HG02571 (cell line): ENCODE data around the gene MYO1E.
"Not testable (repeated sequence)": the region's sequence is repeated elsewhere in the genome, so short reads cannot be mapped to it uniquely, and the experiment has no call there.

ENCODE experiments used
- ATAC-seq: cut with Tn5 transposase; IDR thresholded peaks from one replicate; pipeline ENCODE4 v1.9.1; 2021; ENCODE audit warnings: mild to moderate bottlenecking, moderate library complexity; ENCODE audit not compliant: unreplicated experiment

MYO1E gene

GRCh38 chr15:59152694-59153450, 219.8 kb downstream of the MYO1E start:
- no peak for ATAC-seq

GRCh38 chr15:59150185-59150584, 222.5 kb downstream of the MYO1E start:
- ATAC-seq = no peak

- ATAC-seq = no peak
Observed at GRCh38 chr15:59148153-59148833, 224.4 kb downstream of the MYO1E start.

- no peak for ATAC-seq
Observed at GRCh38 chr15:59147666-59148065, 225.0 kb downstream of the MYO1E start.

GRCh38 chr15:59144594-59144993, 228.1 kb downstream of the MYO1E start:
- ATAC-seq = not testable (repeated sequence)

GRCh38 chr15:59143281-59143680, 229.4 kb downstream of the MYO1E start:
- no peak for ATAC-seq

- ATAC-seq = no peak
Observed at GRCh38 chr15:59140422-59141226, 232.0 kb downstream of the MYO1E start.

GRCh38 chr15:59138243-59138642, 234.4 kb downstream of the MYO1E start:
- ATAC-seq = no peak

- ATAC-seq = no peak
Observed at GRCh38 chr15:59137566-59137965, 235.1 kb downstream of the MYO1E start.

GRCh38 chr15:59133929-59134427, 238.7 kb downstream of the MYO1E start:
- ATAC-seq = no peak

GRCh38 chr15:59131969-59132562, 240.6 kb downstream of the MYO1E start:
- no peak for ATAC-seq

- ATAC-seq = no peak
Observed at GRCh38 chr15:59131456-59131855, 241.2 kb downstream of the MYO1E start.

- not testable (repeated sequence) for ATAC-seq
Observed at GRCh38 chr15:59127255-59127654, 245.4 kb downstream of the MYO1E start.

- not testable (repeated sequence) for ATAC-seq
Observed at GRCh38 chr15:59125683-59126082, 247.0 kb downstream of the MYO1E start.

GRCh38 chr15:59124261-59124660, 248.4 kb downstream of the MYO1E start:
- ATAC-seq = no peak

- ATAC-seq = no peak
Observed at GRCh38 chr15:59120937-59121336, 251.7 kb downstream of the MYO1E start.

GRCh38 chr15:59119625-59120024, 253.0 kb downstream of the MYO1E start:
- no peak for ATAC-seq

- no peak for ATAC-seq
Observed at GRCh38 chr15:59116771-59117170, 255.9 kb downstream of the MYO1E start.

- ATAC-seq = no peak
Observed at GRCh38 chr15:59116141-59116540, 256.5 kb downstream of the MYO1E start.

GRCh38 chr15:59115047-59115446, 257.6 kb downstream of the MYO1E start:
- ATAC-seq = no peak

- ATAC-seq = no peak
Observed at GRCh38 chr15:59111251-59111650, 261.4 kb downstream of the MYO1E start.
